ENCODE results near the gene DDX39B. TPM values are rescaled to one million over a fixed set of nuclear protein-coding genes. Genes with fewer than 3 reads are reported as not detected.
"Not testable (repeated sequence)": the region's sequence is repeated elsewhere in the genome, so short reads cannot be mapped to it uniquely, and the experiment has no call there.

DDX39B gene
- total RNA-seq, 1 donor from 2014 or later = 230 TPM

DNA sequence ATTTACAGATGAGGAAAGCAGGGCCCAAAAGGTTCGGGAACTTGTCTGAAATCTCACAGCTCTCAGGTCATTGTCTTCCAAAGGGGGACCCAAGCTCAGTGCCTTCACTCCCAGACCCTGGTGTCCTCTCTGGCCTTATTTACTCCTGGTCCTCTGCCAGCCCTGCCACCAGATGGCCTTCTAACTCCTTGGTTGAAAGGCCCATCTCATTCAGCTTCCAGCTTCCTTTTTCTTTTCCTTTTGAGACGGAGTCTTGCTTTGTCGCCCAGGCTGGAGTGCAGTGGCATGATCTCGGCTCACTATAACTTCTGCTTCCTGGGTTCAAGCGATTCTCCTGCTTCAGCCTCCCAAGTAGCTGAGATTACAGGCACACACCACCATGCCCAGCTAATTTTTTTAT, 9.6 kb upstream of the DDX39B start:
- H3K4me3 Mint-ChIP-seq (ENCODE audit: unreplicated experiment); H3K36me3 Mint-ChIP-seq (ENCODE audit: low read depth); H3K27me3 Mint-ChIP-seq (ENCODE audit: low read depth); H3K9me3 Mint-ChIP-seq (ENCODE audit: low read depth); DNase-seq (ENCODE audit: low spot score): not testable (repeated sequence)
- Mint-ChIP-seq H3K27ac (ENCODE audit: unreplicated experiment) (peak overlapping the region; percentile 59), H3K4me1 (ENCODE audit: low read depth) (peaks cover 35% of the 10 kb centered on the region)
- TF ChIP-seq, protein P1, sequence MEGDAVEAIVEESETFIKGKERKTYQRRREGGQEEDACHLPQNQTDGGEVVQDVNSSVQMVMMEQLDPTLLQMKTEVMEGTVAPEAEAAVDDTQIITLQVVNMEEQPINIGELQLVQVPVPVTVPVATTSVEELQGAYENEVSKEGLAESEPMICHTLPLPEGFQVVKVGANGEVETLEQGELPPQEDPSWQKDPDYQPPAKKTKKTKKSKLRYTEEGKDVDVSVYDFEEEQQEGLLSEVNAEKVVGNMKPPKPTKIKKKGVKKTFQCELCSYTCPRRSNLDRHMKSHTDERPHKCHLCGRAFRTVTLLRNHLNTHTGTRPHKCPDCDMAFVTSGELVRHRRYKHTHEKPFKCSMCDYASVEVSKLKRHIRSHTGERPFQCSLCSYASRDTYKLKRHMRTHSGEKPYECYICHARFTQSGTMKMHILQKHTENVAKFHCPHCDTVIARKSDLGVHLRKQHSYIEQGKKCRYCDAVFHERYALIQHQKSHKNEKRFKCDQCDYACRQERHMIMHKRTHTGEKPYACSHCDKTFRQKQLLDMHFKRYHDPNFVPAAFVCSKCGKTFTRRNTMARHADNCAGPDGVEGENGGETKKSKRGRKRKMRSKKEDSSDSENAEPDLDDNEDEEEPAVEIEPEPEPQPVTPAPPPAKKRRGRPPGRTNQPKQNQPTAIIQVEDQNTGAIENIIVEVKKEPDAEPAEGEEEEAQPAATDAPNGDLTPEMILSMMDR (IDR thresholded peaks at IDR 0.05) = peak; percentile 63

- no peak for DNase-seq (ENCODE audit: low spot score)
- H3K27me3 Mint-ChIP-seq (ENCODE audit: low read depth) = no peaks in the 10 kb centered on the region
- TF ChIP-seq, protein P1 (IDR thresholded peaks at IDR 0.05) = no peak
- H3K4me1 Mint-ChIP-seq (ENCODE audit: low read depth) = peaks cover 41% of the 10 kb centered on the region
- H3K4me3 Mint-ChIP-seq (ENCODE audit: unreplicated experiment) = peak overlapping the region; percentile 97
- no peak overlapping the region for H3K27ac Mint-ChIP-seq (ENCODE audit: unreplicated experiment)
- H3K36me3 Mint-ChIP-seq (ENCODE audit: low read depth) = peaks cover 6% of the 10 kb centered on the region
- no peaks in the 10 kb centered on the region for H3K9me3 Mint-ChIP-seq (ENCODE audit: low read depth)
Observed at GRCh38 chr6:31548544-31548873, 6.7 kb upstream of the DDX39B start.

DNA sequence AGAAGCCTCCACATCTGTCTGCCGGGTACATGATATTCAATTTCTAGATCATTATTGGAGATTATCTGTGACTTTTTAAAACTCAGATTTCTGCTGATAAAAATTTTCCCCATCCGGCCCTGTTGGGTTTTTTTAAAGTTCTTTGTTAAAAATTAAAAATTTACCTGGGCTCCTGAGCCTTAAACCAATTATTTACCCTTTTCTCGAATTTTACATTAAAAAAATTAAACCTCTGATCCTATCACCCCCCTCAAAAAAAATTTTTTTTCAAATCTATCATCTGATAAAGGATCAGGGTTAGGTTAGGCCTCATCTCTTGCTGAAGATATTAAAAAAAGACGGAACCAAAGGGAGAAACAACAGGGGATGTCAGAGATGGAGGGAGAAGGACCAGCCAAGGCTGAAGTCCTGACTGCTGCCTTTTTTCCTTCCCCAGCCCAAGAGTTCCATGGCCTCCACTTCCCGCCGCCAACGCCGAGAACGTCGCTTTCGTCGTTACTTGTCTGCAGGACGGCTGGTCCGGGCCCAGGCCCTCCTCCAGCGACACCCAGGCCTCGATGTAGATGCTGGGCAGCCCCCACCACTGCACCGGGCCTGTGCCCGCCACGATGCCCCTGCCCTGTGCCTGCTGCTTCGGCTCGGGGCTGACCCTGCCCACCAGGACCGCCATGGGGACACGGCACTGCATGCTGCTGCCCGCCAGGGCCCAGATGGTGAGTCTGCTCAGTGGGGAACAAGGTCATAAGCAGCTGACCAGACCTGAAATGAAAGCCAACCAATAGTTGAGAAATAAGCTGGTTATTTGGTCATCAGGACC, 6.1 kb upstream of the DDX39B start:
- no peak for DNase-seq (ENCODE audit: low spot score)
- H3K27ac Mint-ChIP-seq (ENCODE audit: unreplicated experiment) = peak overlapping the region; percentile 97
- H3K36me3 Mint-ChIP-seq (ENCODE audit: low read depth) = peaks cover 5% of the 10 kb centered on the region
- H3K4me1 Mint-ChIP-seq (ENCODE audit: low read depth) = peaks cover 45% of the 10 kb centered on the region
- H3K27me3 Mint-ChIP-seq (ENCODE audit: low read depth) = no peaks in the 10 kb centered on the region
- no peaks in the 10 kb centered on the region for H3K9me3 Mint-ChIP-seq (ENCODE audit: low read depth)
- peak overlapping the region; percentile 97 for H3K4me3 Mint-ChIP-seq (ENCODE audit: unreplicated experiment)
- TF ChIP-seq, protein P1 (IDR thresholded peaks at IDR 0.05) = no peak

DNA sequence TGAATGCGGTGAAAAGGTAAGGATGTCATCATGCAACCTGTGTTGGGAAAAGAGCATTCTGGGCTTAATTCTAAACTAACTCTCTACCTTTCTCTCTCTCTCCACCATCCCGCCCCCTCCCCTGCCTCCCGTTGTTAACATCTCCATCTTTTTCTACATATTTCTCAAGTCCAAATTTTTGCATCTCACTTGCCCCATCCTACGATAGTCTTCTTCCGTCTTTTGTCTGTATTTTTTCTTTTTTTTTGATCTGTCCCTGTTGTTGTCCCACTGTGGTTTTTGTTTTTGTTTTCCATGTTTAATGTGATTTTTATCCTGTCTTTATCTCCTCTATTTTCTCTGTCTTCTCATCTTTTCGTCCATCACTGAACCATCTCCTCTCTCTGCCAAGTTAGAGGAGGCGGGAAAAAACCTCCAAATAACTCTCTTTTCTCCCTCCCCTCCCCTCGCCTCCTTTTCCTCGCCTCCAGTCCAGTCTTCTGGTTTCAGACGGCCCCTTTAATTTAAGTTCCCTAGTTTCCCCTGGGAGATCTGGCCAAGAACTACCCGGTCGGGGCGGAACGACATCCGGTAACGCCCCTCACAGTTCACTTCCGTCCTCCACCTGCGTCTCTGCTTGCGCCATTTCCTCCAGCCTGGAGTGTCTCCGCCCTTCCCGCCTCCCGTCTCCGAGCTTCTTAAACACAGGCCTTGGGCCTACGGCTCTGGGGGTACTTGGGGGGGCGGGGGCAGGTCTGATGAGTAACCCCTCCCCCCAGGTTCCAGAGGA, 5.3 kb upstream of the DDX39B start, which contains the start of gene NFKBIL1:
Gene NFKBIL1 (plus strand): TSS at position 651 of the 769 bp plus-strand sequence. CDS start 87 bp downstream, at position 738.
- Mint-ChIP-seq H3K9me3 (ENCODE audit: low read depth) (no peaks in the 10 kb centered on the region), H3K4me1 (ENCODE audit: low read depth) (peaks cover 52% of the 10 kb centered on the region), H3K4me3 (ENCODE audit: unreplicated experiment) (peak within 1 kb of the TSS; percentile 97), H3K27me3 (ENCODE audit: low read depth) (no peaks in the 10 kb centered on the region), H3K36me3 (ENCODE audit: low read depth) (peaks cover 5% of the 10 kb centered on the region), H3K27ac (ENCODE audit: unreplicated experiment) (peak within 1 kb of the TSS; percentile 97)
- TF ChIP-seq, protein P1 (IDR thresholded peaks at IDR 0.05) = peak; percentile 52
- peak; percentile 97 for DNase-seq (ENCODE audit: low spot score)

DNA sequence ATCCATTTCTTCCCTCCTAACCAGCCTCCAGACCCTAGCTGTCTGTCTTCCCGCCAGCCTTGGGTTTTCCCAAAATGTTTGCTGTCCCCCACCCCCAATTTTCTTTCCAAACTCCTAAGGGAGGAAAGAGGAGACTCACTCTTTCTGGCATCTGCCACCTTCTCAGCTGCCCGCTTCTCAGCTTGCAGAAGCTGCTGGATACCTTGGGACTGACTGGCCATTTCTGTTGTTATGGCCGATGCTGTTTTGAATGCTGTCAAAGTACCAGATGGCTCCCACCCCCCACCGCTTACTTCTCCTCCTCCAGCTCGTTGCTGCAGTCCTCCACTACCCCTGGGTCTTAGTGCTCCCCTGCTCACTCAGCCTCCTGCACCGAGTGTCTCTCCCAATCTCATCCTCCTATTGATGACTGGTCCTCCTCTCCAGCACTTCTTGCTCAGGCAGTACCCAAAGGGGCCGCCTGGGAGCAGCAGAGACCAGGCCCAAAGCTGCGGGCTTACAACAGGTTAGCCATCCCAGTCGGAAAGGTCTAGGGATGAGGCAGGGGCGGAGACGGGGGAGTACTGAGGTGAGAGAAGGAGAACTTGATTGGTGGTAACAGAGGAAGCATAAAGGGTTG, 4.6 kb upstream of the DDX39B start, which contains the start of gene ATP6V1G2:
Gene ATP6V1G2 (minus strand): TSS at position 270 of the 619 bp plus-strand sequence. CDS start 49 bp downstream, at position 221.
- Mint-ChIP-seq H3K4me1 (ENCODE audit: low read depth) (peaks cover 52% of the 10 kb centered on the region), H3K27ac (ENCODE audit: unreplicated experiment) (peak within 1 kb of the TSS; percentile 97), H3K27me3 (ENCODE audit: low read depth) (no peaks in the 10 kb centered on the region), H3K9me3 (ENCODE audit: low read depth) (no peaks in the 10 kb centered on the region), H3K36me3 (ENCODE audit: low read depth) (peaks cover 4% of the 10 kb centered on the region), H3K4me3 (ENCODE audit: unreplicated experiment) (peak within 1 kb of the TSS; percentile 97)
- DNase-seq (ENCODE audit: low spot score) = no peak
- TF ChIP-seq, protein P1 (IDR thresholded peaks at IDR 0.05) = peak; percentile 95

All from chondrocyte (in vitro differentiated cells).